DMS153 treated with DMSO at 0.1 percent for 48 hours (cell line): Measurements from ENCODE around the gene KAT6B.

Source experiments
- DNase-seq: peaks from one replicate; lab custom pipeline; 2025; ENCODE audit not compliant: unreplicated experiment; lab: John Stamatoyannopoulos, UW

Gene KAT6B

DNA sequence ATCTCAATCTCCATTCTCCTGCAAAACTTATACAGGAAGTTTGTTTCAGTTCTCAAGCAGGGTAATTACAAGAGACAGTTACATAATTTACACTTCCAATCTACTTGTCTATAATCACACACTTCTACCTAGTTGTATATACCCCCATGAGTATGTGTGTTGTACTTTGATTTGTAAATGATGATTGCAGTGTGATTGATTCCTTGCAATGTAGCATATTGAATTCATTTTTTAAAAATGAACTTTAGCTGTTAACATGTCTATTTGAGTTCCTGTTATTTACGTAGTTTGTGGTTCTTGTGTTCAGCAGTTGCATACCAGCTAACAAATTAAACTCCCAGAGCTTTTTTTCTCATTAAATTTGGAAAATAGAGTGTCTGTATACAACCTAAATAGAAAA is 182.6 kb downstream of the KAT6B start:
- DNase-seq = no peak

DNA sequence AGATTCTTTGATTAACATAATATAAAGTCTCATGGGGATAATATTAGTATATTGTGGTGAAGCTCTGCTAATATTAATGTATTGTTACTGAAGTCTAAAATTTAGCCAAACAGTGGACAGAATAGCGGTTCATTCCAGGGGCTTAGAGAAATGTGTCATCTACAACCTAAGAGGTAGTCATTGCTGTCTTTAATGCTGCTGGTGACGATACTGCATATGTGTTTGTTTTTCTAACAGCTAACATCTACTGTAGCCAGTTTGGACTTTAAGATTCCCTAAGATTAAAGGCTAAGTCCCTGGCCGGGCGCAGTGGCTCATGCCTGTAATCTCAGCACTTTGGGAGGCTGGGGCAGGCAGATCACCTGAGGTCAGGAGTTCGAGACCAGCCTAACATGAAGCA is 183.0 kb downstream of the KAT6B start:
- no peak for DNase-seq

DNA sequence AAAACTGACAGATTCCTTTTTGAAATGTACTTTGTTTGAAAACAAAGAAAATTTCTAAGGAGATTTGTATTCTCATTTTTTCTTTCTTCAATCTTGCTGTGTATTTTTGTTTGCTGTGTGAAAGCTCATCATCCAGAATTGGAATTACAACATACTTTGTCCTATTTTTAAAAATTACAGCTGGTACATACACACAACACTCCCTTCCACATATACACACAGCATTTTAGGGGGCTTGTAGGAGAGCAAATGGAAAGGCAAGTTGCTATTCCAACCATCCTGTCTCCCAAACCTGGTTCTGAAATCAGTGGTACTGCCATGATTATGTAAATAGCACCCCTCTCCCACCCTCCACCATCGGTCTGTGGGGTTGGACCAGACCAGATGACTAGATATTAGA is 184.0 kb downstream of the KAT6B start:
- DNase-seq = no peak

DNA sequence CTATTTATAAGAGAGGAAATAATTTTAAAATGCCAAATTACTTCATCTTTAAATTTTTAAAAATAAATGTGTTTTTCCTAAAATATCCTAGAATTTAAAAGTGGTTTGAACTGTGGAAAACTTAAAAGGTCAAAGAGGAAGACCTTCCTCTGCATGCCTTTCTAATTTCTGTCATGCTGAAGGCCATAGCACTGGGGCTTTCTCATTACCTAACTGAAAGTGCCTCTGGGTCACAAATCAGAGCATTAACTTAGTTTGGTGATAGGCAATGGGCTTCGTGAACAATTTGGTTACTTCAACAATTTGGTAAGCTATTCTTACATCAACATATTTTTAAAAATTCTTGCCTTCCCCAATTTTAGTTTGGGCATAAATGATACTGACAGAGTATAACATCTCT is 184.8 kb downstream of the KAT6B start:
- DNase-seq = no peak

DNA sequence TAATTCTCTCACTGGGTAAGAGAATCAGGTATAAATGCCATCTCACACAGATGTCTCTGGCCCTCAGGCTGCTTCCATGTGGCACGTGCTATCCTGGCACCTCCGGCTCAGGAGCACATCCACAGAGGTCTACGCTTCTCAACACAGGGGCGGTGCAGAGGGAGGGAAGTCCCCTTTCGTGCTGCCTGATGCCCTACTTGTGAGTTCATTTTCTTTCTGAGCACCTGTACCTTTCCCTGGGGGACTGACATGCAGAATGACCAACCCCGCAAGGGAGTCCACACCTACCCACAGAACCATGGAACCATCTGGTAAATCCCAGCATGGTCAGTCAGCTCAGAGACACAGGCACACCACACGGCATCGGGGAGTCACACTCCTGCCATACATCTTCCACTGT is 186.1 kb downstream of the KAT6B start:
- no peak for DNase-seq

GRCh38 chr10:75013007-75013406 is 186.6 kb downstream of the KAT6B start:
- DNase-seq = no peak

DNA sequence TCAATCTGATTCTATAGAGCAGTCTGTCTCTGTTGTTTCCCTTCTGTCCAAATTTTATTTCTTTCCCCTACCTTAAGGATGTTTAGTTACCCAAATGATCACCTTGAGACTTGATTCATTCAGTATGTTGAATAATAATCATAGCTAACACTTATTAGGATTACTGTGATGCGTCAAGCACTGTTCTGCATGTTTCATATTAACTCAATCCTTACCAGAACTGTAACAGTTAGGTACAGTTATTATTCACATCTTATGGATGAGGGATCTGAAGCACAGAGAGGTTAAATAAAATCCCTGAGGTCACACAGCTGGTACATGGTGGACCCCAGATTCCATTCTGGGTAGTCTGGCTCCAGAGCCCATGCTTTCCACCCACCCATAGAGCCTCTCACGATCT is 187.1 kb downstream of the KAT6B start:
- DNase-seq = no peak

- no peak for DNase-seq
Measured at GRCh38 chr10:75014516-75015230, 188.3 kb downstream of the KAT6B start.

GRCh38 chr10:75015442-75015841 is 189.0 kb downstream of the KAT6B start:
- DNase-seq = no peak

DNA sequence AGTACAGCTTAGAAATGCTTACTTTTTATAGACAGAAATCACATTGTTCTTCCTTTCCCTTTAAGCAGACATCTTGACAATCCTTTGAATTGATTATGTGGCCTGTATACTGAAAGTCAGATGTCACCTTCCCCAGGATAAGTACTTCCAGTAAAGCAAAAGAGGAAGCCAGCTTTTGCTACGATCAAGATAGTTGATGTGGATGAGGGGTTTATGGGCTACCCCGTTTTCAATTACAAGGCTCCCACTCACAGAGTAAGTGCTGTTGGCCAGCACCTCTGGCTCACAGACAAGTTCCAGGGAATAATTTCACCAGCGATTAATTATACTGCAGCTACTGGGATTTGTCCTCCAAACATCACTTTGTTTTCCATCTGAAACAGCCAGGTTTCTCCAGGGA is 189.9 kb downstream of the KAT6B start:
- DNase-seq = no peak

DNA sequence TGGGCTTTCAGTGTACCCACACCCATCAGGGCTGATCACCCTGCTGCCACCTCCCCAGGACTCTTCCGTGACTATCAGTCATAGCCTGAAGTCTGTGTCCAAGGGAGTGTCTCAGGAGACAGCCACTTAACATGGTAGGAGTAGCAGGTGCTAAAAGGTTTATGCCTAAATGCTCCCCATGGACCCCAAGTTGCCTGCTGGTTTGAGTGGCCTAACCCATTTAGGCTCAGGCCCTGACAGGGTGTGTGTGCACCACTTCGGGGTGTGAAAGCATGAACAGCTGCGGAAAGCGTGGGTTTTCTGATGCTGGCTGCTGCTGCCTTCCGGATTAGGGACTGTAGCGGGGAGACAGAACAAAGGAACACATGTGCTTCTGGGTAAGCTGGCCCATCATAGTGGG is 191.9 kb downstream of the KAT6B start:
- no peak for DNase-seq

- no peak for DNase-seq
Measured at GRCh38 chr10:75018686-75019307, 192.4 kb downstream of the KAT6B start.

- DNase-seq = peak; percentile 24
Measured at GRCh38 chr10:75019370-75019769, 193.0 kb downstream of the KAT6B start.

DNA sequence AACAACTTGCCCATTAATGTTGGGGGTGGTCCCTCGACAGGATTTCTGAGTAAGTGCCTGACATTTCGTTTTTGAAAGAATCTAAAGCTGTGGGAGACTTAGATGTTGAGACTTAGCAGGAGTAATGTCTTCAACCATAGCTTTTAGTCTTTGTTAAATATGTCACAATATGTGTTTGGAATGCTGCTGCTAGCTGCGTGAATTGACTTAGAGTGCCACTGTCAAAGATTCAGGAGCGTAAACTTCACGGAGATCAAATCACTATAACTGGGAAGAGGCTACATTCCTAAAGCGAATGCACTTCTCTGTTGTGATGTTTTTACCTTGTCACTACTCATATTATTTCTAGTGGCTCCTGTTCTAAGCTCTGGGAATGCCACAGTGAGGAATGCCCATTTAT is 193.8 kb downstream of the KAT6B start:
- no peak for DNase-seq

DNA sequence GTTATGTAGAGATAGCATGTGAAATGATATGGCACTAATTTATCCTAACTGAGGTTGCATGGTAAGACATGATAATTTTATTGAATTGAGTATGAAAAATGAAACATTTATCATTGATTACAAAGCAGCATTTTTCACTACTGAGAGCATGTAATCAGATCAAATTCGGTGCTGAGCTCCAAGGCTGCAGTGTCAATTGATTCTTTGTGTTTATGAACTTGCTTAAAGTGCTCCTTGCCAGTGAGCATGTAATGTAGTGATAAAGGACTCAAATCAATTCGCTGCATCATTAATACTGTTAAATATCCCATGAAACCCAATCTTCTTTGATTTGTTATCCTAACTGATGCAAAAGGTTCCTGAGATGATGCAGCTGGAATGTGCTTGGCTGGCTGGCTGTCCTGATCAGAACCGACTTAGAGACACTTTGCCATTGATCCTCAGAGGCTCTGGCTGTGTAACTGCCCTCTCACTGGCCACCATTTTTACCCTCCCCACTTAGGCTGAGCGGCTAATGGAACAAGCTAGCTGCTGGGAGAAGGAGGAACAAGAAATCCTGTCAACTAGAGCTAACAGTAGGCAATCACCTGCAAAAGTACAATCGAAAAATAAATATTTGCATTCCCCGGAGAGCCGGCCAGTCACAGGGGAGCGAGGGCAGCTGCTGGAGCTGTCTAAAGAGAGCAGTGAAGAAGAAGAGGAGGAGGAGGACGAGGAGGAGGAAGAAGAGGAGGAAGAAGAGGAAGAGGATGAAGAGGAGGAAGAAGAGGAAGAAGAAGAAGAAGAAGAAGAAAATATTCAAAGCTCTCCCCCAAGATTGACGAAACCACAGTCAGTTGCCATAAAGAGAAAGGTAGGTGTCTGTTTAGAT is 195.2 kb downstream of the KAT6B start:
- peak; percentile 79 for DNase-seq

DNA sequence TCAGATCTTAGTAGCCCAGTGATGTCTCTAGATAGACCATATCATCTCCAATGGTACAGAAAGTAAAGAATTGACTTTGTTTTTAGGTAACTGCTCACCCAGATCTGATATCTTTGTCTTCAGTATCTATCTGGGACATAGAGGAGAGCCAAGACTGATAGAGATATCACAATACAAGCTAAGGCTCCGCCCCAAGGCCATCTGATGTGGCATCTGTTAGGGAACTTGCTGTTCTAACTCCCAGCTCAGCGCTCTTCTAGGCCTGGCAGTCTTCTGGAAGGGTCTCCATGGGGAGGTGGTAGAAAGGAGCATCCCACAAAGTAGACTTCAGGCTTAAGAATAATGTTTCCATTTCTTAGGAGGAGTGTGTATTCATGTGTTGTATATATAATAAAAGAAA is 196.7 kb downstream of the KAT6B start:
- DNase-seq = no peak

GRCh38 chr10:75024971-75025523 is 198.6 kb downstream of the KAT6B start:
- DNase-seq = peak; percentile 57

GRCh38 chr10:75028049-75028448 is 201.6 kb downstream of the KAT6B start:
- DNase-seq = no peak

DNA sequence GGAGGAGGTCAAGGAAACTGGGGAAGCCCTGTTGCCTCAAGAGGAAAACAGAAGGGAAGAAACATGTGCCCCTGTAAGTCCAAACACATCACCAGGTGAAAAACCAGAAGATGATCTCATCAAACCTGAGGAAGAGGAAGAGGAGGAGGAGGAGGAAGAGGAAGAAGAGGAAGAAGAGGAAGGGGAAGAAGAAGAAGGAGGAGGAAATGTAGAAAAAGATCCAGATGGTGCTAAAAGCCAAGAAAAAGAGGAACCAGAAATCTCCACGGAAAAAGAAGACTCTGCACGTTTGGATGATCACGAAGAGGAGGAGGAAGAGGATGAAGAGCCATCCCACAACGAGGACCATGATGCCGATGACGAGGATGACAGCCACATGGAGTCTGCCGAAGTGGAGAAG is 202.3 kb downstream of the KAT6B start:
- DNase-seq = no peak

- no peak for DNase-seq
Measured at GRCh38 chr10:75029420-75029819, 203.0 kb downstream of the KAT6B start.

DNA sequence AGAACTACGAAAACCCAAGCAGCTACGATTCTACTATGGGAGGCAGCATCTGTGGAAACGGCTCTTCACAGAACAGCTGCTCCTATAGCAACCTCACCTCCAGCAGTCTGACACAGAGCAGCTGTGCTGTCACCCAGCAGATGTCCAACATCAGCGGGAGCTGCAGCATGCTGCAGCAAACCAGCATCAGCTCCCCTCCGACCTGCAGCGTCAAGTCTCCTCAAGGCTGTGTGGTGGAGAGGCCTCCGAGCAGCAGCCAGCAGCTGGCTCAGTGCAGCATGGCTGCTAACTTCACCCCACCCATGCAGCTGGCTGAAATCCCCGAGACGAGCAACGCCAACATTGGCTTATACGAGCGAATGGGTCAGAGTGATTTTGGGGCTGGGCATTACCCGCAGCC is 203.5 kb downstream of the KAT6B start:
- no peak for DNase-seq

GRCh38 chr10:75030371-75030770 is 204.0 kb downstream of the KAT6B start:
- no peak for DNase-seq
